Measurements from ENCODE around the gene GIT2.
"Not testable (repeated sequence)": the region's sequence is repeated elsewhere in the genome, so short reads cannot be mapped to it uniquely, and the experiment has no call there.

The GIT2 gene

GRCh38 chr12:109910969-109911348 lies 85.2 kb downstream of the GIT2 start:
- peak; percentile 27 for TF ChIP-seq CTCF (IDR thresholded peaks at IDR 0.05; ENCODE audit: insufficient read depth, missing control alignments)
- FAIRE-seq: no peak
- DNase-seq (ENCODE audit: insufficient read length, low spot score): no peak

GRCh38 chr12:109910254-109910968 lies 85.8 kb downstream of the GIT2 start:
- no peak for FAIRE-seq
- no peak for TF ChIP-seq CTCF (IDR thresholded peaks at IDR 0.05; ENCODE audit: insufficient read depth, missing control alignments)
- no peak for DNase-seq (ENCODE audit: insufficient read length, low spot score)

GRCh38 chr12:109905301-109905700 lies 90.9 kb downstream of the GIT2 start:
- DNase-seq (ENCODE audit: insufficient read length, low spot score): no peak
- no peak for TF ChIP-seq CTCF (IDR thresholded peaks at IDR 0.05; ENCODE audit: insufficient read depth, missing control alignments)
- FAIRE-seq: no peak

GRCh38 chr12:109902891-109903418 lies 93.2 kb downstream of the GIT2 start:
- no peak for DNase-seq (ENCODE audit: insufficient read length, low spot score)
- FAIRE-seq: no peak
- no peak for TF ChIP-seq CTCF (IDR thresholded peaks at IDR 0.05; ENCODE audit: insufficient read depth, missing control alignments)

GRCh38 chr12:109900752-109901580 lies 95.2 kb downstream of the GIT2 start:
- no peak for TF ChIP-seq CTCF (IDR thresholded peaks at IDR 0.05; ENCODE audit: insufficient read depth, missing control alignments)
- DNase-seq (ENCODE audit: insufficient read length, low spot score) (no peak), FAIRE-seq (no peak)

GRCh38 chr12:109899783-109900751 lies 96.1 kb downstream of the GIT2 start, which contains the start of gene TCHP:
TCHP (plus strand) TSS chr12:109900274; CDS start chr12:109903027, 2,753 bp downstream.
- FAIRE-seq (no peak), DNase-seq (ENCODE audit: insufficient read length, low spot score) (peak; percentile 92)
- peak; percentile 40 for TF ChIP-seq CTCF (IDR thresholded peaks at IDR 0.05; ENCODE audit: insufficient read depth, missing control alignments)

- DNase-seq (ENCODE audit: insufficient read length, low spot score); FAIRE-seq: not testable (repeated sequence)
Measured at GRCh38 chr12:109899345-109899744, 96.8 kb downstream of the GIT2 start.

Measured in D721Med (cell line).